ENCODE measurements around the gene PRPF40A.

PRPF40A gene

DNA sequence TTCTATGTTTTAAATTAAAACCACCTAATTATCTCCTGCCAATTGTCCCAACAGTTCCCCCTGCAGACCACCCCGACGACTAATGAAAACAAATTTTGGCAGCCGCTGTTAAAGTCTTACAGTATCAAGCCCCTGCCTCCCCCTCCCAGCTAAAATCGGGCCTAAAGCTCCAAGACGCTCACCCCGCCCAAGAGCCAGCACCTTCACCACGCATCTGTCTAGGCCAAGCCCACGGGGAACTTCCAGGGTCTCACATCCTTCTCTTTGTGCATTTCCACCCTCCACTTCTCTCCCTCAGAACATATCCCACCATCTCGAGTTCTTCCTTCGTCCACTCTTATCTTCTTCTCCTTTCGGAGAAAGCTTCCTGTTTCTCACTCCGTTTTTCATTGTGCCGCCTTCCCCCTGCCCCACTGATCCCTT, 445 bp downstream of the PRPF40A start:
- DNase-seq: no peak

- no peak for DNase-seq
Observed at GRCh38 chr2:152715854-152716428, 1.3 kb downstream of the PRPF40A start.

GRCh38 chr2:152715112-152715511, 2.1 kb downstream of the PRPF40A start:
- DNase-seq: no peak

GRCh38 chr2:152710713-152711112, 6.5 kb downstream of the PRPF40A start:
- no peak for DNase-seq

- DNase-seq: no peak
Observed at GRCh38 chr2:152708742-152709141, 8.5 kb downstream of the PRPF40A start.

DNA sequence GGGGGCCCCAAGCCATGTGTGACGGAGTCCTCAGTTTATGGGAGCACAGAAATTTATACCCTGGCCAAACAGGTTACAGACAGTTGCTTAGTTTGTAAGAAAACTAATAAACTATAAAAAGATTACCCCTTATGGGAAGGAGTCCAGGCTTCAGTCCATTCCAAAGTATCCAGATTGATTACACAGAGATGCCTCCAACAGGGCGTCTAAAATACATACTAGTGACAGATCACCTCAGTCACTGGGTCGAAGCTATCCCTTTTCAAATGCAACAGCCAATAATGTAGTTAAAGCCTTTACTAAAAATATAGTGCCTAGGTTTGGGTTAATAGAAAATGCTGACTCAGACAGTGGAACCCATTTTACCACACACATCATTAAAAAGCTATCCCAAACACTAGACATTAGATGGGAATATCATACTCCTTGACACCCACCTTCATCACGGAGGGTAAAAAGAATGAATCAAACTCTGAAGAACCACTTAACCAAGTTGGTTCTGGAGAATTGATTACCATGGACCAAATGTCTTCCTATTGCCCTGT, 10.7 kb downstream of the PRPF40A start:
- no peak for DNase-seq

DNA sequence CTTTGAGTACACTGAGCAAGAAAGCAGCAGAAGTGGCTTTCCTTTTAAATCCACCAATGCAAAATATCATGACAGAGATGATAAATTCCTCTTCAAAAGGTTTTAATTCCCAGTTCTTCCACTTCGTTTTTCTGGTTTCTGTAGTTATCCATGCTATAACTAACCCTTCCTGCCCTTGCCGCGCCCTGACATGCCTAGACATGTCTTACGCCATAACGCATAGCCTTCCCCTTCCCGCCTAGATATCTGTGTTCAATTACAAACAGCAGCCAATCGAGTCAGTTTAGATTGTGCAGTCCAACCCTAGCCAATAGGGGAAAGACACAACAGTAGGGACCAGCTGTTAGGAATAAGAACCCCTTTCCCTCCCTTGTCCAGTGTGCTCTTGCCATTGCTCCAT, 16.1 kb downstream of the PRPF40A start:
- no peak for DNase-seq

DNA sequence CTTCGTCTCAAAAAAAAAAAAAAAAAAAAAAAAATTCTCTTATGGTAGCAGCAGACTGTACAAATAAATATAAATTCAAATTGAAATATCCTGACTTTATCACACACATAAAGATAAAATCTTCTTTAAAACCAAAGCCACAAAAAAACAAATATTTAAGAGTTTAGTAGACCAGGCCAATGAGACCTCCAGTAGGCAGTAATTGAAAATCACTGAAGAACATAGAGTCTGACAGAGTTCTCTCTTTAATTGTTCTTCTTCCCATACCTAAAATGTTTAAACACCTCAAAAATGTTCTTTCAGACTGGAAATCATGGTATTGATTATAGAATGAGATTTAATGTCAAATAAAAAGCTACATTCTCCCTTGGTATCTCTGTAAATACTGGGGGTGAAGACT, 20.8 kb downstream of the PRPF40A start:
- no peak for DNase-seq

GRCh38 chr2:152695763-152696162, 21.5 kb downstream of the PRPF40A start:
- DNase-seq: no peak

DNA sequence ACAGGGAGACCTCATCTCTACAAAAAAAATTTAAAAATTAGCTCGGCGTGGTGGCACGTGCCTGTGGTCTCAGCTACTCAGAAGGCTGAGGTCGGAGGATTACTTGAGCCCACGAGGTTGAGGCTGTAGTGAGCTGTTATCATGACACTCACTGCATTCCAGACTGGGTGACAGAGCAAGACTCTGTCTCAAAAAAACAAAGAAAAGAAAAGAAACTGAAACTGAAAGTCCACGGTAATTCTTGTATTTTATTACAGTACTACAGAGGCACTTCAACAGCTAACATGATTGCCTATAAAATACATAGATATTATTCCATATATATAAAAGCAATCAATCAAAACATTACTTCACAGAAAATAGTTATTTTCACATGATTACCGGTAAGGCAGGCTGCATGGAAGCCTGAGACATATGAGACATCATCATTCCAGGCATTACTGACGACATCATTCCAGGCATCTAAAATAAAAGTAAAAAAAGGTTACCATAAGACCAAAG, 23.1 kb downstream of the PRPF40A start:
- no peak for DNase-seq

- no peak for DNase-seq
Observed at GRCh38 chr2:152693033-152693432, 24.2 kb downstream of the PRPF40A start.

DNA sequence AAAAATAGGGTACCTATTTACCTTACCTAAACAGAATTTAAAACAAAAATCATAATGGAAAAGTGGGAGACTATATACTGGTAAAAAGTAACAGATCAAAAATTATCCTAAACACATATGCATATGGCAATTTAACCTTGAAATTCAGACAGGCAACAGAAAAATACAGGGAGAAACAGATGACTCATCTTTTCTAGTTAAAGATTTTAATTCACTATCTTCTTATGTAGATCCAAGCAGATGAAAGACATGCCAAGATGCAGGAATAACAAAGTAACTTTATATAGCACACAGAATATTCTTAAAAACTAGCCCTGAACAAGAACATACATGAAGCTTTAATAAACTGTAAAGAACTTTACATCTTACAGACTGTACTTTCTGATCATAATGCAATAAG, 30.9 kb downstream of the PRPF40A start:
- DNase-seq: no peak

DNA sequence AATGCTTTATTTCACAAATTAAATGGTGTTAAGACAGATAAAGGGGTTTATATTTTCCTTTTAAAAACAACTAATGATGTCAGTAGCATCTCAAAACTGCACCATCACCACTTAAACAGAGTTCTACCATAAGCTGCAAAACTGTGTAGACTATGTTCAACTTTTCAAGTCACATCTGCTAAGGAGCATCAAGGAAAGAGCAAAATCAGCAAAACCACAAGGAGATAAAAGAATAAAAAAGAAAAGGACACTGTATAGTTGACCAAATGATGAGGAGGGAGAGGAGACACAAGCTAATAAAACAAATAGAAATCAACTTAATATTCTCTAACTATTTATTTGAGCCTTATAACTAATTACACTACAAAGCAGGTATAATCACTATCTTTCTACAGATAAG, 33.9 kb downstream of the PRPF40A start:
- DNase-seq: no peak

GRCh38 chr2:152682663-152683062, 34.6 kb downstream of the PRPF40A start:
- no peak for DNase-seq

GRCh38 chr2:152678808-152679207, 38.5 kb downstream of the PRPF40A start:
- DNase-seq: no peak

DNA sequence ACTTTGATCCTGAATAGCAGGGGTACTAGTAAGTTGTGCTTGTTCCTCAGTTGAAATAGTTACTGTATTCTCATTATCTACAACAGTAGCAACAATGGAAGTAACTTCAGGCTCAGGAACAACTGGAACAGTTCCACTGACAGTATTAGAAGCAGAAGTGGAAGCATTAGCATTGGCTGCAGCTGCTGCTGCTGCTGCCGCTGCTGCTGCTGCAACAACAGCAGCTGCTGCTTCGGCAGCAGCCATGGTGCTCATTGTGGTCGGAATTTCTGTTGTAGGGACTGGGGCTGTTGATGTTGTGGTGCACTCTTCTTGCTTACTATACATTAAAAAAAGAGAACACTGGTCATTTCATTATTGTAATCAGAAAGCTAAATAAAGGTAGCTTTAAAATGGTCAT, 40.8 kb downstream of the PRPF40A start:
- no peak for DNase-seq

- DNase-seq: no peak
Observed at GRCh38 chr2:152674334-152674733, 42.9 kb downstream of the PRPF40A start.

GRCh38 chr2:152664725-152665124, 52.5 kb downstream of the PRPF40A start:
- no peak for DNase-seq

GRCh38 chr2:152661076-152661475, 56.2 kb downstream of the PRPF40A start:
- no peak for DNase-seq

- DNase-seq: no peak
Observed at GRCh38 chr2:152658221-152658620, 59.0 kb downstream of the PRPF40A start.

DNA sequence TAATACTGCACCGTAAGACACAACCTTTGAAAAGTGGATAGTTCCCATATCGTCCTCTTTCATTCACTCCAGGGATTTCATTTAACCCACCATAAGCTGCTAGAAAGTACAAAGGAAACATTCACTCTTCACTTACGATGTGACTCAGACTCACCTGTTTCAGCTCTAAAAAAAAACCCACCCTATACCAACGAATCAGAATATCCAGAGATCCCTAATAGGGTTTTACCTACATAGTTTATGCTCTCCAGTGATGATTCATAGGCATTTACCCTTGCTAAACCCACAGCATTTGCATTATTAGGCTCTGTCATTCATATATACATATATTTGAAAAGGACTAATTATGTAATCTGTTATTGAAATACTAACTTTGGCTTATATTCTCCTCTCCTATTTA, 60.2 kb downstream of the PRPF40A start:
- no peak for DNase-seq

- DNase-seq: no peak
Observed at GRCh38 chr2:152655880-152656279, 61.4 kb downstream of the PRPF40A start.

DNA sequence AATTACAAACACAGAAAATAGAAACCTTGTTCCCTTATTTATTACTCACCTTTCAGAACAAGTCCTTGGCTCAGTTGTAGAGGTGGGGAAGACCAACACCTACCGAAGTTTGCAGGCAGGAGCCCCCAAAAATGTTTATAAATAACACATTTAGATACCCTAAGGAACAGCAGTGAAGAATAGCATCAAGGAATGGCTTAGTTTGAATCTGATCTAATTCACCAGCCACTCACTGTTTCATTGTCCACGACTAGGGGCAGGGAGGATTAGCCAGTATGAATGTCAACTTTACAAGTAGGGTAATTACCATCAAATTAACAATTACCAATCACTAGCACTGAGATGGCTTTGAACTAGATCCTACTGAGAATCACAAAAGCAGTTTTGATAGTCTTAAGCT, 65.4 kb downstream of the PRPF40A start:
- DNase-seq: no peak

DNA sequence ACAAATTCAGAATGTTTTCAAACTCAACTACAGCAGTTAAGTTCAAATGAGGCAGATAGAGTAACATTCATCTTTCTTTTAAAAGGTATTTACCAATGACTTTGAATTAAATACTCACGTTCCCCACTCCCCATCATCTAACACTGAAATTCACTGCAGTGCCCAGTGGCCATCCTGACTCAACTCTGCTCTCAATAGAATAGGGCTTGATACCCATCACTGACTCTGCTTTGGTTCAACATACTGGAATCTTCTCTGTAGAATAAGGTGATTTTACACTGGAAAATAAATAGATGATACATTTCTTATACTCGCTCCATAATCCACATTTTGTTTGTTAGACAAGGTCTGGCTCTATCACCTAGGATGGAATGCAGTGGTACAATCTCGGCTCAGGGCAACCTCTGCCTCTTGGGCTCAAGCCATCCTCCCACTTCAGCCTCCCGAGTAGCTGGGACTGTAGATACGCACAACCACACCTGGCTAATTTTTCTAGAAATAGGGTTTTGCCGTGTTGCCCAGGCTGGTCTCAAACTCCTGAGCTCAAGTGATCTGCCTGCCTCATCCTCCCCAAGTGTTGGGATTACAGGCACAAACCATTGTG, 66.4 kb downstream of the PRPF40A start:
- DNase-seq: no peak

GRCh38 chr2:152649997-152650396, 67.3 kb downstream of the PRPF40A start:
- no peak for DNase-seq
